A549 (cell line): ENCODE results near the gene DCTD. TPM values are rescaled to one million over a fixed set of nuclear protein-coding genes. Genes with fewer than 3 reads are reported as not detected.

Source experiments
- ATAC-seq, 2 experiments: fragments of 200-7000 bp in 1 of 2; fragments of >200 bp in 1 of 2; cut with Nextera tagmentation in 1 of 2; cut with Tn5 transposase in 1 of 2; 3 replicates each; pipeline versions ENCODE4 v1.8.0 to v1.9.1; 2018 to 2020; ENCODE audit warnings: mild to moderate bottlenecking in 1 of 2, moderate library complexity in 1 of 2
- CTCF ChIA-PET: fragments of 300-600 bp; sonication (Branson Sonifier 250); formaldehyde crosslinking; extraction: SDS; loops from one replicate; lab custom pipeline; 2021; ENCODE audit warnings: antibody characterized with exemption, inconsistent platforms; lab: Yijun Ruan, JAX
- POLR2A ChIA-PET: fragments of 350-600 bp; formaldehyde crosslinking; extraction: SDS; loops from one replicate; lab custom pipeline; 2021; ENCODE audit warnings: antibody characterized with exemption, inconsistent platforms; lab: Yijun Ruan, JAX
- DNase-seq, 2 experiments: peaks; one replicate each; pipeline versions ENCODE4 v3.0.0 to v3.0.0-alpha.2; 2011 to 2016; ENCODE audit warnings: low read depth in 1 of 2, low spot score in 1 of 2
- FAIRE-seq: peaks from 2 replicates; lab custom pipeline; 2011; peaks lifted over from hg19 to GRCh38; lab: Jason Lieb, UNC
- H3K27ac ChIP-seq, 2 experiments: fragments of >200 bp; sonication (Bioruptor Twin); formaldehyde crosslinking; 3 replicates each; pipeline ENCODE4 v1.5.1; 2016 to 2017
- H3K4me1 ChIP-seq: fragments of >200 bp; sonication (Bioruptor Twin); formaldehyde crosslinking; 3 replicates; pipeline ENCODE4 v1.6.1; 2016
- H3K4me2 ChIP-seq: fragments of >200 bp; sonication (Bioruptor Twin); formaldehyde crosslinking; 3 replicates; pipeline ENCODE4 v1.6.1; 2016
- H3K4me3 ChIP-seq: fragments of >200 bp; sonication (Bioruptor Twin); formaldehyde crosslinking; 3 replicates; pipeline ENCODE4 v1.5.1; 2016
- H3K9me3 ChIP-seq: fragments of >200 bp; sonication (Bioruptor Twin); formaldehyde crosslinking; 3 replicates; pipeline ENCODE4 v1.6.1; 2016
- CBX8 ChIP-seq: fragments of 200-600 bp; sonication (generic); IDR thresholded peaks from 2 replicates; pipeline ENCODE4 v1.6.1; 2016
- CEBPB ChIP-seq, 2 experiments: fragments of >200 bp in 1 of 2; sonication (Bioruptor Twin) in 1 of 2; formaldehyde crosslinking in 1 of 2; IDR thresholded peaks; 2 replicates each; pipeline ENCODE4 v1.6.1; 2012 to 2016
- CHD4 ChIP-seq: fragments of 200-600 bp; sonication (generic); IDR thresholded peaks from 2 replicates; pipeline ENCODE4 v1.6.1; 2016; ENCODE audit warnings: antibody characterized with exemption, mild to moderate bottlenecking, borderline replicate concordance
- EHMT2 ChIP-seq: fragments of 200-600 bp; sonication (generic); IDR thresholded peaks from 2 replicates; pipeline ENCODE4 v1.6.1; 2016; ENCODE audit warnings: antibody characterized with exemption, low read depth, mild to moderate bottlenecking, moderate library complexity
- EP300 ChIP-seq, 2 experiments: fragments of >200 bp; sonication (Bioruptor Twin); formaldehyde crosslinking; IDR thresholded peaks; 2 replicates in 1 of 2; 3 replicates in 1 of 2; pipeline ENCODE4 v1.6.1; 2016 to 2017
- ESRRA ChIP-seq: fragments of 150-350 bp; IDR thresholded peaks from 2 replicates; pipeline ENCODE4 v1.6.1; 2014; ENCODE audit warnings: mild to moderate bottlenecking, low read length, borderline replicate concordance
- FOXS1 ChIP-seq: fragments of 250-450 bp; sonication (Bioruptor Pico); IDR thresholded peaks from 2 replicates; pipeline ENCODE4 v1.5.0; 2020; ENCODE audit warnings: mild to moderate bottlenecking, moderate library complexity
- HDAC2 ChIP-seq: fragments of 200-600 bp; sonication (generic); IDR thresholded peaks from 2 replicates; pipeline ENCODE4 v1.6.1; 2016
- HOXB13 ChIP-seq: fragments of 250-450 bp; sonication (Bioruptor Pico); IDR thresholded peaks from 2 replicates; pipeline ENCODE4 v1.5.0; 2020; ENCODE audit warnings: low read depth, mild to moderate bottlenecking, moderate library complexity
- HOXB5 ChIP-seq: fragments of 250-450 bp; sonication (Bioruptor Pico); IDR thresholded peaks from 2 replicates; pipeline ENCODE4 v1.5.0; 2020; ENCODE audit warnings: mild to moderate bottlenecking, moderate library complexity
- JUNB ChIP-seq: fragments of >200 bp; sonication (Bioruptor Twin); formaldehyde crosslinking; IDR thresholded peaks from 2 replicates; pipeline ENCODE4 v1.6.1; 2016
- MYC ChIP-seq: IDR thresholded peaks from 2 replicates; pipeline ENCODE4 v1.6.1; 2012; ENCODE audit warnings: mild to moderate bottlenecking, inconsistent platforms, low read length, improper control_type of control experiment, borderline replicate concordance
- NR3C1 ChIP-seq: fragments of >200 bp; sonication (Bioruptor Twin); formaldehyde crosslinking; IDR thresholded peaks from 3 replicates; pipeline ENCODE4 v1.6.1; 2017
- PHF8 ChIP-seq: fragments of 200-600 bp; sonication (generic); IDR thresholded peaks from 2 replicates; pipeline ENCODE4 v1.6.1; 2016; ENCODE audit warnings: low read depth, mild to moderate bottlenecking, antibody characterized with exemption, moderate library complexity, borderline replicate concordance
- POLR2AphosphoS2 ChIP-seq: conservative IDR thresholded peaks from 2 replicates; pipeline ENCODE4 v1.6.1; 2012; ENCODE audit warnings: low read length, improper control_type of control experiment, inconsistent platforms
- RNF2 ChIP-seq: fragments of 200-600 bp; sonication (generic); IDR thresholded peaks from 2 replicates; pipeline ENCODE4 v1.6.1; 2016; ENCODE audit warnings: low read depth, mild to moderate bottlenecking, antibody characterized with exemption, moderate library complexity, borderline replicate concordance
- ZC3H11A ChIP-seq: fragments of 450-650 bp; IDR thresholded peaks from 2 replicates; pipeline ENCODE4 v1.6.1; 2014; ENCODE audit warnings: antibody characterized with exemption, mild to moderate bottlenecking
- ZFP36 ChIP-seq: fragments of 450-650 bp; IDR thresholded peaks from 2 replicates; pipeline ENCODE4 v1.6.1; 2014; ENCODE audit warnings: borderline replicate concordance; ENCODE audit not compliant: partially characterized antibody
- ZNF302 ChIP-seq: fragments of 250-450 bp; sonication (Bioruptor Pico); IDR thresholded peaks from 2 replicates; pipeline ENCODE4 v1.9.0; 2021; ENCODE audit warnings: inconsistent platforms, mild to moderate bottlenecking, moderate library complexity
- WGBS: methylation state at CpG from one replicate; pipeline ENCODE4 v1.1.6; 2017; ENCODE audit errors: missing lambda C conversion rate; 5-methylcytosine and 5-hydroxymethylcytosine counted together
- polyA plus RNA-seq, 4 experiments: library from polyadenylated mRNA; depleted of rRNA in 3 of 4; stranded (reverse); fragments of >200 nt; fragmentation: RNase III in 1 of 4; extraction: RNeasy Plus Mini Kit Qiagen cat#74134 plus additional on column Dnase treatment in 1 of 4; gene quantifications; 2 replicates in 3 of 4; 3 replicates in 1 of 4; pipeline ENCODE4 v1.2.3, GENCODE V29; 2011 to 2017
- TF ChIP-seq, protein P1 (sequence below): IDR thresholded peaks from 2 replicates; pipeline ENCODE4 v1.6.1; 2012; ENCODE audit warnings: low read depth, borderline replicate concordance
- TF ChIP-seq, protein P2 (sequence below): fragments of 450-650 bp; IDR thresholded peaks from 2 replicates; pipeline ENCODE4 v1.6.1; 2014; ENCODE audit warnings: antibody characterized with exemption
- TF ChIP-seq, protein P3 (sequence below): IDR thresholded peaks from 2 replicates; pipeline ENCODE4 v1.6.1; 2012
- TF ChIP-seq, protein P4 (sequence below): fragments of 250-450 bp; sonication (Bioruptor Pico); IDR thresholded peaks from 2 replicates; pipeline ENCODE4 v1.5.0; 2021; ENCODE audit warnings: mild to moderate bottlenecking, moderate library complexity, borderline replicate concordance
- TF ChIP-seq, protein P5 (sequence below): fragments of 250-450 bp; sonication (Bioruptor Pico); IDR thresholded peaks from 2 replicates; pipeline ENCODE4 v1.5.0; 2020; ENCODE audit warnings: low read depth, mild to moderate bottlenecking, moderate library complexity
- TF ChIP-seq, protein P6 (sequence below): IDR thresholded peaks from 2 replicates; pipeline ENCODE4 v1.6.1; 2012
- TF ChIP-seq, protein P7 (sequence below): fragments of >200 bp; sonication (Bioruptor Twin); formaldehyde crosslinking; IDR thresholded peaks from 3 replicates; pipeline ENCODE4 v1.5.1; 2016

The DCTD gene
- polyA plus RNA-seq, 2 of the 4 experiments (the other 2 are of a cell fraction), result 74.4 to 112 TPM

DNA sequence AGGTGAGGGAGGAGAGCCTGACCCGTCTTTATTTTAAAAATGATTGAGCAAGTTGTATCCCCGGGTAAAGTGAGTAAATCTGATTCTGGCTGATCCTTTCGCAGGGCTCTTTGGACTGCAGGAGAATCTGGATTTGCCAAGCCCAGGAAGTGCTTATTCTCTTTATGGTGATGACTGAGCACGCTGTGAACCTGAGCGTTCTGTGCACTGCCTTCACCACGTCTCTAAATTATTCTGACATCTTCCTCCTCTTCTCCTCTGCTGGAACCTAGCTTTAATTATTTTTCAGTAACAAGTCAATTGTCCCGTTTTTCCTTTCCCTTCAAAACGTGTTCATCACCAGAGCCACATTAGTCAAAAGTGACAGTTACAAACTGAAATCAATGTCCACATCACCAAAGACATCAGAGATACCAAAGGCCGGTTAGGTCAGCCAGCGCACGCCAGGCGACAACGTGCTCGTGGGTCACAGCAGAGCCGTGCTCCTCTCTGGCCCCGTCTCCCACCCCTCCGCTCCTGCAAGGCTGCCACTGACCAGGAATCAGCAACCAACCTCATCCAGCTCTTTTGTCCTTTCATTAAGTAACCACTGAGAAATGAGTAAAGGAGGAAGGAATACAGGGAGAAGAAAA is 74.3 kb downstream of the DCTD start:
- Histone ChIP-seq H3K4me2 (no peak overlapping the region), H3K4me3 (no peak overlapping the region), H3K9me3 (no peaks in the 10 kb centered on the region), H3K4me1 (no peaks in the 10 kb centered on the region), H3K27ac (no peak overlapping the region)
- WGBS, result 51% methylated on average over 17 of the region's 17 CpGs
- ChIA-PET POLR2A (no interaction called here), CTCF (no interaction called here)
- FAIRE-seq (no peak), DNase-seq (no peak), ATAC-seq (no peak)
- no peak for TF ChIP-seq HOXB13 (CRISPR knock-in tag)
- TF ChIP-seq, protein P1, sequence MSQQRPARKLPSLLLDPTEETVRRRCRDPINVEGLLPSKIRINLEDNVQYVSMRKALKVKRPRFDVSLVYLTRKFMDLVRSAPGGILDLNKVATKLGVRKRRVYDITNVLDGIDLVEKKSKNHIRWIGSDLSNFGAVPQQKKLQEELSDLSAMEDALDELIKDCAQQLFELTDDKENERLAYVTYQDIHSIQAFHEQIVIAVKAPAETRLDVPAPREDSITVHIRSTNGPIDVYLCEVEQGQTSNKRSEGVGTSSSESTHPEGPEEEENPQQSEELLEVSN, result no peak
- no peak for TF ChIP-seq CEBPB (IDR thresholded peaks at IDR 0.05)
- no peak for TF ChIP-seq ZNF302 (CRISPR knock-in tag)
- TF ChIP-seq HDAC2, result no peak
- no peak for TF ChIP-seq ESRRA
- TF ChIP-seq, protein P2, sequence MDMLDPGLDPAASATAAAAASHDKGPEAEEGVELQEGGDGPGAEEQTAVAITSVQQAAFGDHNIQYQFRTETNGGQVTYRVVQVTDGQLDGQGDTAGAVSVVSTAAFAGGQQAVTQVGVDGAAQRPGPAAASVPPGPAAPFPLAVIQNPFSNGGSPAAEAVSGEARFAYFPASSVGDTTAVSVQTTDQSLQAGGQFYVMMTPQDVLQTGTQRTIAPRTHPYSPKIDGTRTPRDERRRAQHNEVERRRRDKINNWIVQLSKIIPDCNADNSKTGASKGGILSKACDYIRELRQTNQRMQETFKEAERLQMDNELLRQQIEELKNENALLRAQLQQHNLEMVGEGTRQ, result no peak
- no peak for TF ChIP-seq EHMT2
- no peak for TF ChIP-seq FOXS1
- TF ChIP-seq, protein P3, sequence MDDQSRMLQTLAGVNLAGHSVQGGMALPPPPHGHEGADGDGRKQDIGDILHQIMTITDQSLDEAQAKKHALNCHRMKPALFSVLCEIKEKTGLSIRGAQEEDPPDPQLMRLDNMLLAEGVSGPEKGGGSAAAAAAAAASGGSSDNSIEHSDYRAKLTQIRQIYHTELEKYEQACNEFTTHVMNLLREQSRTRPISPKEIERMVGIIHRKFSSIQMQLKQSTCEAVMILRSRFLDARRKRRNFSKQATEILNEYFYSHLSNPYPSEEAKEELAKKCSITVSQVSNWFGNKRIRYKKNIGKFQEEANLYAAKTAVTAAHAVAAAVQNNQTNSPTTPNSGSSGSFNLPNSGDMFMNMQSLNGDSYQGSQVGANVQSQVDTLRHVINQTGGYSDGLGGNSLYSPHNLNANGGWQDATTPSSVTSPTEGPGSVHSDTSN, result no peak
- TF ChIP-seq EP300 (IDR thresholded peaks at IDR 0.05), result no peak
- TF ChIP-seq PHF8, result no peak

DNA sequence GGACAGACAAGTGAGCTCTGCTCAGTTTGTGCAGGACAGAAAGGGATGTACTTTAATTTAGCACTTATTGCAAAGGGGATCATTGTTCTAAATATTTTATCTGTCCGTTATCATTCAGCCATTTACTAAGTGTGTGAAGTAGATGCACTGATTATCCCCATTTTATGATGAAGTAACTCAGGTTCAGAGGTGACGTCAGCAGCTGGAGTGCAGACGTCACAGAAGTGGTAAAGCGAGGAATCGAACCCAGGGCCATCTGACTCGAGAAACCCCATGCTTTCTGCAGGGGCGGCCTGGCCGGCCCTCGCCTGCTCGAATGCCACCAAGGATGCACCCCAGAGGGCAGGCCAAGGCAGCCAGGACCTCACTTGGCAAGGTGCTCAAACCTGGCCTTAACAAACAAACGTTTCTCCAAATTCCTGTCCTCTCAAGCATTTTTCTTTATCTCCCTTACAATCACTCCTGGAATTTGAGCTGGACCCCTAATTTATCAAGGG is 75.0 kb downstream of the DCTD start:
- no peak overlapping the region for H3K4me3 ChIP-seq
- ATAC-seq (no peak), DNase-seq (no peak), FAIRE-seq (no peak)
- TF ChIP-seq, protein P4, sequence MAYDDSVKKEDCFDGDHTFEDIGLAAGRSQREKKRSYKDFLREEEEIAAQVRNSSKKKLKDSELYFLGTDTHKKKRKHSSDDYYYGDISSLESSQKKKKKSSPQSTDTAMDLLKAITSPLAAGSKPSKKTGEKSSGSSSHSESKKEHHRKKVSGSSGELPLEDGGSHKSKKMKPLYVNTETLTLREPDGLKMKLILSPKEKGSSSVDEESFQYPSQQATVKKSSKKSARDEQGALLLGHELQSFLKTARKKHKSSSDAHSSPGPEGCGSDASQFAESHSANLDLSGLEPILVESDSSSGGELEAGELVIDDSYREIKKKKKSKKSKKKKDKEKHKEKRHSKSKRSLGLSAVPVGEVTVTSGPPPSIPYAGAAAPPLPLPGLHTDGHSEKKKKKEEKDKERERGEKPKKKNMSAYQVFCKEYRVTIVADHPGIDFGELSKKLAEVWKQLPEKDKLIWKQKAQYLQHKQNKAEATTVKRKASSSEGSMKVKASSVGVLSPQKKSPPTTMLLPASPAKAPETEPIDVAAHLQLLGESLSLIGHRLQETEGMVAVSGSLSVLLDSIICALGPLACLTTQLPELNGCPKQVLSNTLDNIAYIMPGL, result no peak
- TF ChIP-seq HOXB5 (CRISPR knock-in tag), result no peak
- TF ChIP-seq MYC, result no peak
- no peak for TF ChIP-seq CHD4
- TF ChIP-seq, protein P5, sequence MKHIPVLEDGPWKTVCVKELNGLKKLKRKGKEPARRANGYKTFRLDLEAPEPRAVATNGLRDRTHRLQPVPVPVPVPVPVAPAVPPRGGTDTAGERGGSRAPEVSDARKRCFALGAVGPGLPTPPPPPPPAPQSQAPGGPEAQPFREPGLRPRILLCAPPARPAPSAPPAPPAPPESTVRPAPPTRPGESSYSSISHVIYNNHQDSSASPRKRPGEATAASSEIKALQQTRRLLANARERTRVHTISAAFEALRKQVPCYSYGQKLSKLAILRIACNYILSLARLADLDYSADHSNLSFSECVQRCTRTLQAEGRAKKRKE, result no peak
- no peak for TF ChIP-seq CBX8
- TF ChIP-seq CEBPB (IDR thresholded peaks at IDR 0.05), result no peak
- TF ChIP-seq, protein P6, sequence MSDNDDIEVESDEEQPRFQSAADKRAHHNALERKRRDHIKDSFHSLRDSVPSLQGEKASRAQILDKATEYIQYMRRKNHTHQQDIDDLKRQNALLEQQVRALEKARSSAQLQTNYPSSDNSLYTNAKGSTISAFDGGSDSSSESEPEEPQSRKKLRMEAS, result no peak
- TF ChIP-seq ESRRA, result no peak
- no peak for TF ChIP-seq ZFP36
- no peak for TF ChIP-seq ZC3H11A
- no peak for TF ChIP-seq PHF8
- no peak for TF ChIP-seq RNF2
- TF ChIP-seq EP300 (IDR thresholded peaks at IDR 0.05), result no peak
- TF ChIP-seq JUNB, result no peak
- TF ChIP-seq, protein P1, result no peak
- TF ChIP-seq, protein P7, sequence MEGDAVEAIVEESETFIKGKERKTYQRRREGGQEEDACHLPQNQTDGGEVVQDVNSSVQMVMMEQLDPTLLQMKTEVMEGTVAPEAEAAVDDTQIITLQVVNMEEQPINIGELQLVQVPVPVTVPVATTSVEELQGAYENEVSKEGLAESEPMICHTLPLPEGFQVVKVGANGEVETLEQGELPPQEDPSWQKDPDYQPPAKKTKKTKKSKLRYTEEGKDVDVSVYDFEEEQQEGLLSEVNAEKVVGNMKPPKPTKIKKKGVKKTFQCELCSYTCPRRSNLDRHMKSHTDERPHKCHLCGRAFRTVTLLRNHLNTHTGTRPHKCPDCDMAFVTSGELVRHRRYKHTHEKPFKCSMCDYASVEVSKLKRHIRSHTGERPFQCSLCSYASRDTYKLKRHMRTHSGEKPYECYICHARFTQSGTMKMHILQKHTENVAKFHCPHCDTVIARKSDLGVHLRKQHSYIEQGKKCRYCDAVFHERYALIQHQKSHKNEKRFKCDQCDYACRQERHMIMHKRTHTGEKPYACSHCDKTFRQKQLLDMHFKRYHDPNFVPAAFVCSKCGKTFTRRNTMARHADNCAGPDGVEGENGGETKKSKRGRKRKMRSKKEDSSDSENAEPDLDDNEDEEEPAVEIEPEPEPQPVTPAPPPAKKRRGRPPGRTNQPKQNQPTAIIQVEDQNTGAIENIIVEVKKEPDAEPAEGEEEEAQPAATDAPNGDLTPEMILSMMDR, result no peak
- no peak for TF ChIP-seq POLR2AphosphoS2
- no peak for TF ChIP-seq NR3C1
- no peak overlapping the region for H3K27ac ChIP-seq
- no peaks in the 10 kb centered on the region for H3K9me3 ChIP-seq
- CTCF ChIA-PET, result no interaction called here
- POLR2A ChIA-PET, result no interaction called here
- no peak overlapping the region for H3K4me2 ChIP-seq
- WGBS, result 52% methylated on average over 11 of the region's 11 CpGs
- H3K4me1 ChIP-seq, result no peaks in the 10 kb centered on the region
